Immature natural killer cell (primary cell): ENCODE data around the gene FOXK1. TPM values are rescaled to one million over a fixed set of nuclear protein-coding genes. Genes with fewer than 3 reads are reported as not detected.
A peak's percentile ranks its signal among the peaks of the same experiment; 100 is the strongest.
"Not testable (repeated sequence)": the region's sequence is repeated elsewhere in the genome, so short reads cannot be mapped to it uniquely, and the experiment has no call there.

Experiments used
- DNase-seq, 3 donors: peaks; one replicate each; pipeline ENCODE4 v3.0.0; 2022; ENCODE audit warnings: mixed read lengths in 1 of 3
- H3K27ac Mint-ChIP-seq, 6 donors: one replicate each; pipeline ENCODE4 v1.8.0; 2020; ENCODE audit warnings: mixed read lengths in 6 of 6, mild to moderate bottlenecking in 5 of 6, inconsistent platforms in 4 of 6, moderate library complexity in 3 of 6
- H3K27me3 Mint-ChIP-seq, 3 donors: one replicate each; pipeline ENCODE4 v1.8.0; 2020 to 2021; ENCODE audit warnings: low read depth in 3 of 3, mild to moderate bottlenecking in 3 of 3, mixed read lengths in 3 of 3, moderate library complexity in 3 of 3, inconsistent platforms in 1 of 3
- H3K36me3 Mint-ChIP-seq, 3 donors: one replicate each; pipeline ENCODE4 v1.8.0; 2020; ENCODE audit warnings: mixed read lengths in 3 of 3, inconsistent platforms in 2 of 3, mild to moderate bottlenecking in 2 of 3
- H3K4me1 Mint-ChIP-seq, 2 donors: one replicate each; pipeline ENCODE4 v1.8.0; 2020; ENCODE audit warnings: inconsistent platforms in 2 of 2, mild to moderate bottlenecking in 2 of 2, mixed read lengths in 2 of 2, moderate library complexity in 1 of 2
- H3K4me3 Mint-ChIP-seq, 5 donors: one replicate each; pipeline ENCODE4 v1.8.0; 2020; ENCODE audit warnings: mild to moderate bottlenecking in 5 of 5, mixed read lengths in 5 of 5, inconsistent platforms in 3 of 5, moderate library complexity in 3 of 5
- H3K9me3 Mint-ChIP-seq, 6 donors: one replicate each; pipeline ENCODE4 v1.8.0; 2020; ENCODE audit warnings: mild to moderate bottlenecking in 6 of 6, mixed read lengths in 6 of 6, inconsistent platforms in 4 of 6, moderate library complexity in 3 of 6
- polyA plus RNA-seq, 3 donors: library from polyadenylated mRNA; unstranded; fragments of 300-500 nt; fragmentation: Illumina TruSeq; gene quantifications; one replicate each; pipeline ENCODE4 v1.2.3, GENCODE V29; 2021

FOXK1 gene
- polyA plus RNA-seq, 3 donors from 2014 or later = 1.1 to 3.4 (median 1.5) TPM

DNA sequence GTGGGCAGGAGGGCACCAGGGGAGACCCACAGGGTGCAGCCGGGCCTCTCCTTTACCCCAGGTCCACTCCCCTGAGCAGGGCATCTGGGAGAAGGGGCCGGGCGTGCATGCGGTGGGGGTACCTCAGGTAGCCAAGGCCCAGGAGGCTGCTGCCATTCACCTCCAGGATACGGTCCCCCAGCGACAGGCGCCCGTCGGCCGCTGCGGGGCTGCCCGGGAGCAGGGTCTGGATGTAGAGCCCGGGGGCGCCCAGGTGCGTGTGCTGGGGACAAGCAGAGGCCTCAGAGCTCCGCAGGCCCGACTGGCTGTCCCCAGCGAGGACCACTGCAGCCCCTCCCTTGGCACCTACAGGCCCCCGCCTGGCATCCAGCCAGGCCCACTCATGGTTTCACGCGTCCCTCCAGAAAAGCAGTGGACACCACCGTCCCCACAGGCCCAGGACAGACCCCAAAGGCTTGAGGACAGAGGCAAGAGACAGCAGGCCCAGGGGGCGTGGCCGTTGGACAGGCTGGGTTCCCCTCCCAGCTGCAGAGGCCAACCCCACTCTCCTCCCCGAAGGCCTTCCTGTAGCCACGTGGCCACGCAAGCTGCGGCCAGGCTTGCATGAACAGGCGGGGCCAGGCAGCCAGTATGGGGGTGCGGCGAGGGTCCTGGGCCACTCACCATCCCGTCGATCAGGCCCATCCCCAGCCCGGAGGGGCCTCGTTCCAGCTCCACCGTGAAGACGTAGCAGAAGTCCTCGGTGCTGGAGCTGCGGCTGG lies 117.6 kb downstream of the FOXK1 start:
- H3K27me3 Mint-ChIP-seq = peaks cover 0 to 2% (median 0%) of the 10 kb centered on the region in 3 donors
- H3K36me3 Mint-ChIP-seq = no peaks in the 10 kb centered on the region
- no peak overlapping the region for H3K4me3 Mint-ChIP-seq
- no peak overlapping the region for H3K27ac Mint-ChIP-seq
- no peak for DNase-seq
- no peaks in the 10 kb centered on the region for H3K9me3 Mint-ChIP-seq
- peaks cover under 1 to 1% of the 10 kb centered on the region in 2 donors for H3K4me1 Mint-ChIP-seq

DNA sequence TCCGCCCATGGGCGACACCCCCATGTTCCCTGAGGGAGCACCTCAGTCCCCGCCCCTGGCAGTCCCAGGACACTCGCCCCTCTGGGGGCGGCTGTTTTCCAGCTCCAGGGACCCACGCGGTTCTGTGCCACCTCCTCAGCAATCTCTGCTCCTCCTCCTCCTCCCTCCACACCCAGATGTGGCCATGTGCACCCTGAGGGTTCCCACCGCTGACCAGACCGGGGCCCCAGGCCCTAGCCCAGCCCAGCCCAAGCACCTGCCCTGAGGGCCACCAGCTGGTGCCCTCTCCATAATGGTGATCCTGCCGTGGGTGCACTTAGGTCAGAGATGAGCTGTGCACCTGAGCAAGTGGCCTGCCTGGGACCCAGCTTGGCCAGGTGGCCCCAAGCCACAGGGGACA lies 118.4 kb downstream of the FOXK1 start:
- no peaks in the 10 kb centered on the region for H3K36me3 Mint-ChIP-seq
- no peak for DNase-seq
- H3K27me3 Mint-ChIP-seq = peaks cover 0 to 2% (median 0%) of the 10 kb centered on the region in 3 donors
- no peaks in the 10 kb centered on the region for H3K9me3 Mint-ChIP-seq
- H3K4me3 Mint-ChIP-seq = no peak overlapping the region
- no peak overlapping the region for H3K27ac Mint-ChIP-seq
- H3K4me1 Mint-ChIP-seq = no peaks in the 10 kb centered on the region

DNA sequence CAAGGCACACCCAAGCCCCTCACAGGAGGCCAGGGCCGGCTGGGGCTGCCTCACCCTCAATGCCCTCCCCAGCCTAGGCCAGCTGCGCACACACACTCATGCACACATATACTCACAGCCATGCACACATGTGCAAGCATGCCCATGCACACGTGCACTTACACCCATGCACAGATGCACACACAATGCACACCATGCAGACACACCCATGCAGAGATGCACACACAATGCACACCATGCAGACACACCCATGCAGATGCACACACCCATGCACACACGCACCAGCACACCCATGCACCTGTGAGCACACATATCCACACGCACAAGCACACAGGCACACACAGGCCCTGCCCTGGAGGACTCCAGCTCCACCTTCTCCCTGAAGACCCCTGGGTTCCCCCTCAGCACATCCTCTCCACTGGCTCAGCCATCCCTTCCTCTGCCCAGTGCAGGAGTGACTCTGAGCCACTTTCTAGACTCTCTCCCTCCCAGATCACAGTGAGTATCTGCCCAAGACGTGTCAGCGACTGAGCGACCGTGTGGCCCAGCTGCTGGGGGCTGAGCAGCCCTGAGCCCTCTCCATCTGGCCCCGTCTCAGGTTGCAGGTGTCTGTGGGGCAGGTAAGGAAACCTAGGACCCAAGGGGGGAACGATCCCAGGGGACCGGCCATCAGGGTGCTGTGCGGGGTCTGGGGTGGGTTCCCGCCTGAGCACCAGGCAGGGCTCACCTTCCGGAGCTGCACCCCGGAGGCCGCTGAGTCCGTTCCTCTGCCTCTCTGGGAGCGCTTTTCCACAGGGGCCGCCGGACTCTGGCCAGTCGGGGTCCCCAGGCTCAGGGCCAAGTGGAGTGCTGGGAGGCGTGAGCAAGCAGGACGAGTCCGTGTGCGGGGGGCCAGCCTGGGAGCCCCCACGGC lies 119.1 kb downstream of the FOXK1 start:
- no peaks in the 10 kb centered on the region for H3K36me3 Mint-ChIP-seq
- H3K27me3 Mint-ChIP-seq = peaks cover 0 to 2% (median 1%) of the 10 kb centered on the region in 3 donors
- H3K4me1 Mint-ChIP-seq = no peaks in the 10 kb centered on the region
- no peak for DNase-seq
- H3K9me3 Mint-ChIP-seq = no peaks in the 10 kb centered on the region
- no peak overlapping the region for H3K4me3 Mint-ChIP-seq
- H3K27ac Mint-ChIP-seq = peak overlapping the region in 1 of 6 donors; percentile 18

DNA sequence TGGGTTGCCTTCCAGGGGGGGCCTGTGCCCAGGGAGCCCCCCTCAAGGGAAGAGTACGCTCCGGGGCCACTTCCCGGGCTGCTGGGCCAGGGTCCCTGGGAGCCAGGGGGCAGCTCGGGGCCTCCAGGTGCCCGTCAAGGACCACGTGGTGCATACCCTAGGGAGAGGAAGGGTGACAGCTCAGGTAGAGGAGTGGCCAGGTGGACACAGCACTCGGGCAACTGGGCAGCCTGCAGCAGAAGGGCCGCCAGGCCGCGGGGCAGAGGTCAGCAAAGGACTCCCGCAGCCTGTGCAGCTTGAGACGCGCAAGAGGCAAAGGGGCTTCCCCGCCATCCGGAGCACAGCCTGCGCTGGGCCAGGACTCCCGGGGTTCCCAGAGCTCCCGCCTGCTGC lies 119.7 kb downstream of the FOXK1 start:
- Mint-ChIP-seq H3K9me3 (no peaks in the 10 kb centered on the region), H3K27ac (no peak overlapping the region), H3K4me1 (no peaks in the 10 kb centered on the region), H3K27me3 (peaks cover 2 to 3% (median 3%) of the 10 kb centered on the region in 3 donors), H3K36me3 (no peaks in the 10 kb centered on the region), H3K4me3 (no peak overlapping the region)
- no peak for DNase-seq

GRCh38 chr7:4802577-4802976 lies 120.5 kb downstream of the FOXK1 start:
- DNase-seq, H3K36me3 Mint-ChIP-seq, H3K4me3 Mint-ChIP-seq, H3K4me1 Mint-ChIP-seq, H3K27me3 Mint-ChIP-seq, H3K9me3 Mint-ChIP-seq, H3K27ac Mint-ChIP-seq: not testable (repeated sequence)

- Mint-ChIP-seq H3K9me3 (no peaks in the 10 kb centered on the region), H3K27me3 (peaks cover 0 to 5% (median 3%) of the 10 kb centered on the region in 3 donors), H3K36me3 (no peaks in the 10 kb centered on the region), H3K4me1 (peaks cover 0 to 3% of the 10 kb centered on the region in 2 donors), H3K27ac (no peak overlapping the region), H3K4me3 (no peak overlapping the region)
- no peak for DNase-seq
Measured at GRCh38 chr7:4803397-4804241, 121.5 kb downstream of the FOXK1 start.

- no peak for DNase-seq
Measured at GRCh38 chr7:4805110-4805983, 123.3 kb downstream of the FOXK1 start.

DNA sequence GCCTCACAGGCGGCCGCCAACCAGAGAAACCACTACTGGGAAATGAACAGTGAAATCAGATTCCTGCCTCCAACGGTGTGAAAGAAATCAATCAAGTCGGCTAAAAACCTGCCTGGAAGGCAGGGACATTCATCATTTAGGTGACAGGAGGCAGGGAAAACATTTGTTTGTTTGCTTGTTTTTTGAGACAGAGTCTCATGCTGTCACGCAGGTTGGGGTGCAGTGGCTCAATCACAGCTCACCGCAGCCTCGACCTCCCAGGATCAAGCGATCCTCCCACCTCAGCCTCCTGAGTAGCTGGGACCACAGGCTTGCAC lies 123.8 kb downstream of the FOXK1 start:
- Mint-ChIP-seq H3K27me3 (peaks cover 0 to 10% (median 5%) of the 10 kb centered on the region in 3 donors), H3K4me1 (peaks cover 9% of the 10 kb centered on the region in 2 donors), H3K36me3 (no peaks in the 10 kb centered on the region), H3K4me3 (no peak overlapping the region), H3K9me3 (no peaks in the 10 kb centered on the region), H3K27ac (no peak overlapping the region)
- DNase-seq = no peak

More at GRCh38 chr7:4805110-4805983, 123.3 kb downstream of the FOXK1 start:
- Mint-ChIP-seq H3K27me3 (peaks cover 0 to 10% (median 5%) of the 10 kb centered on the region in 3 donors), H3K4me3 (no peak overlapping the region), H3K4me1 (peaks cover 8 to 9% of the 10 kb centered on the region in 2 donors), H3K27ac (no peak overlapping the region), H3K9me3 (no peaks in the 10 kb centered on the region), H3K36me3 (no peaks in the 10 kb centered on the region)

DNA sequence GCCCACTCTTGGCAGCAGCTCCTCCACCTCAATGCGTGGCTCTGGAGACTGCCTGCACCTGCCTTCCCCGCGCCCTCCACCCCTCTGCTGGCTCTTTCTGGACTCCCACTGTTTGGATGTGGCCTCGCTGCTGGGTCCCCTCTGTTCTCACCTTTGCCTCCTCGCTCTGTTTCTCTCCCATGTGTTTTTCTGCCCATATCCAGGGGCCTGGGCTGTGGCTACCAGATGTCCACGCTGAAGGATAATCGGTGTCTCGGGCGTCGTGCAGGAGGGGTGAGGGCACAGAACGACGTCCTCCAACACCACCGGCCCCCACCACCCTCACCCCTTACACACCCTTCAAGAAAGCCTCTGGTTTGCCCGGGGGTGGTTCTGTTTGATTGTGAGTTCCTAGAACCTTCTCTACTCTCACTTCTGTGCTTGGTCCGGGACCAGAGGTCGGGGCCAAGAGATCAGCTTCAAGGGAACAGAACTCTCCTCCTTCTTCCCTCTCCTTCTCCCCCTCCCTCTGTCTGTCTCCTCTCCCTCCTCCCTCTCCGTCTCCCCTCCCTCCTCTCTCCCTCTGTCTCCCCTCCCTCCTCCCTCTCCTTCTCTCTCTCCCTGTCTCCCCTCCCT lies 125.0 kb downstream of the FOXK1 start:
- H3K27ac Mint-ChIP-seq = peak overlapping the region in 1 of 6 donors; percentile 17
- no peaks in the 10 kb centered on the region for H3K36me3 Mint-ChIP-seq
- H3K4me1 Mint-ChIP-seq = peaks cover 9% of the 10 kb centered on the region in 2 donors
- H3K9me3 Mint-ChIP-seq = no peaks in the 10 kb centered on the region
- H3K27me3 Mint-ChIP-seq = peaks cover 0 to 10% (median 5%) of the 10 kb centered on the region in 3 donors
- no peak for DNase-seq
- H3K4me3 Mint-ChIP-seq = no peak overlapping the region

GRCh38 chr7:4807598-4808016 lies 125.5 kb downstream of the FOXK1 start:
- H3K4me1 Mint-ChIP-seq = peaks cover 9% of the 10 kb centered on the region in 2 donors
- H3K4me3 Mint-ChIP-seq = no peak overlapping the region
- H3K27ac Mint-ChIP-seq = no peak overlapping the region
- DNase-seq = no peak
- H3K9me3 Mint-ChIP-seq = peaks cover 0 to under 1% (median 0%) of the 10 kb centered on the region in 6 donors
- H3K27me3 Mint-ChIP-seq = peaks cover 0 to 10% (median 5%) of the 10 kb centered on the region in 3 donors
- H3K36me3 Mint-ChIP-seq = no peaks in the 10 kb centered on the region

GRCh38 chr7:4808026-4808425 lies 125.9 kb downstream of the FOXK1 start:
- Mint-ChIP-seq H3K4me3 (peak overlapping the region in 2 of 5 donors; percentile 3 to 69), H3K9me3 (peaks cover 0 to 3% (median 0%) of the 10 kb centered on the region in 6 donors), H3K27me3 (peaks cover 0 to 10% (median 5%) of the 10 kb centered on the region in 3 donors), H3K27ac (peak overlapping the region in 1 of 6 donors; percentile 6), H3K36me3 (no peaks in the 10 kb centered on the region), H3K4me1 (peaks cover 9% of the 10 kb centered on the region in 2 donors)
- no peak for DNase-seq

DNA sequence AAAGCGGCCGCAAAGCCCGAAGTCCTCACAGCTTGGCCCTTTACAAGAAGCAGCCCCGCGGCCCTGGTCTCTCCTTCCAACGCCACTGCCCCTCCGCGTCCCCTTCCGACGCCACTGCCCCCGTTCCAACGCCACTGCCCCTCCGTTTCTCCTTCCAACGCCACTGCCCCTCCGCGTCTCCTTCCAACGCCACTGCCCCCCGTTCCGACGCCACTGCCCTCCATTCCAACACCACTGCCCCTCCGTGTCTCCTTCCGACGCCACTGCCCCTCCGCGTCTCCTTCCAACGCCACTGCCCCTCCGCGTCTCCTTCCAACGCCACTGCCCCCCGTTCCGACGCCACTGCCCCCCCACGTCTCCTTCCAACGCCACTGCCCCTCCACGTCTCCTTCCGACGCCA lies 126.5 kb downstream of the FOXK1 start:
- Mint-ChIP-seq H3K27ac (no peak overlapping the region), H3K27me3 (peaks cover 2 to 10% (median 5%) of the 10 kb centered on the region in 3 donors), H3K36me3 (no peaks in the 10 kb centered on the region), H3K9me3 (peaks cover 0 to 3% (median 0%) of the 10 kb centered on the region in 6 donors), H3K4me3 (peak overlapping the region in 4 of 5 donors; percentile 3 to 69 (median 42)), H3K4me1 (peaks cover 9% of the 10 kb centered on the region in 2 donors)
- no peak for DNase-seq
